Hematopoietic multipotent progenitor cell treated with erythropoietin and hydrocortisone succinate and interleukin-3 and kit ligand, for 8 days (in vitro differentiated cells): ENCODE data around the gene CERS6.
A peak's percentile ranks its signal among the peaks of the same experiment; 100 is the strongest.
"Not testable (repeated sequence)": the region's sequence is repeated elsewhere in the genome, so short reads cannot be mapped to it uniquely, and the experiment has no call there.

ENCODE experiments used
- DNase-seq: peaks from one replicate; pipeline ENCODE4 v3.0.0-alpha.2; 2015

Gene CERS6

GRCh38 chr2:168742258-168742932, 286.3 kb downstream of the CERS6 start:
- DNase-seq: no peak

GRCh38 chr2:168744844-168745243, 288.8 kb downstream of the CERS6 start:
- DNase-seq: no peak

GRCh38 chr2:168748461-168748860, 292.4 kb downstream of the CERS6 start:
- DNase-seq: no peak

GRCh38 chr2:168749297-168749696, 293.2 kb downstream of the CERS6 start:
- no peak for DNase-seq

- no peak for DNase-seq
These were observed 295.1 kb downstream of the CERS6 start for GRCh38 chr2:168751104-168751740.

- no peak for DNase-seq
These were observed 296.3 kb downstream of the CERS6 start for GRCh38 chr2:168752361-168752760.

GRCh38 chr2:168753765-168754329, 297.8 kb downstream of the CERS6 start:
- DNase-seq: no peak

- peak; percentile 14 for DNase-seq
These were observed 301.2 kb downstream of the CERS6 start for GRCh38 chr2:168757223-168757622.

GRCh38 chr2:168758970-168759820, 303.1 kb downstream of the CERS6 start:
- peak; percentile 73 for DNase-seq

GRCh38 chr2:168765401-168765800, 309.3 kb downstream of the CERS6 start:
- DNase-seq: no peak

GRCh38 chr2:168766600-168766999, 310.5 kb downstream of the CERS6 start:
- DNase-seq: no peak

GRCh38 chr2:168767258-168767657, 311.2 kb downstream of the CERS6 start:
- no peak for DNase-seq

GRCh38 chr2:168768357-168768756, 312.3 kb downstream of the CERS6 start:
- not testable (repeated sequence) for DNase-seq

GRCh38 chr2:168770796-168771195, 314.7 kb downstream of the CERS6 start:
- DNase-seq: no peak

- DNase-seq: no peak
These were observed 316.6 kb downstream of the CERS6 start for GRCh38 chr2:168772704-168773103.

- DNase-seq: no peak
These were observed 317.1 kb downstream of the CERS6 start for GRCh38 chr2:168773128-168773527.

GRCh38 chr2:168773719-168774521, 317.8 kb downstream of the CERS6 start:
- DNase-seq: peak; percentile 91

- no peak for DNase-seq
These were observed 319.8 kb downstream of the CERS6 start for GRCh38 chr2:168775837-168776236.

GRCh38 chr2:168780669-168781071, 324.6 kb downstream of the CERS6 start:
- no peak for DNase-seq

- DNase-seq: peak; percentile 89
These were observed 325.2 kb downstream of the CERS6 start for GRCh38 chr2:168781191-168781817.

- no peak for DNase-seq
These were observed 326.2 kb downstream of the CERS6 start for GRCh38 chr2:168782271-168782670.

GRCh38 chr2:168784993-168785392, 328.9 kb downstream of the CERS6 start:
- DNase-seq: no peak
